GM19035 (cell line): Measurements from ENCODE around the gene NUFIP1.
"Not testable (repeated sequence)": the region's sequence is repeated elsewhere in the genome, so short reads cannot be mapped to it uniquely, and the experiment has no call there.

Experiments used
- ATAC-seq: cut with Tn5 transposase; IDR thresholded peaks from one replicate; pipeline ENCODE4 v1.9.1; 2021; ENCODE audit not compliant: unreplicated experiment

NUFIP1 gene

GRCh38 chr13:44989071-44989889, at the start of gene NUFIP1, which contains the start of gene GPALPP1:
Gene NUFIP1 (minus strand): TSS chr13:44989471. CDS start chr13:44989436, 35 bp downstream.
Gene GPALPP1 (plus strand): TSS chr13:44989538. CDS start chr13:44989655, 117 bp downstream.
- ATAC-seq = peak; percentile 98

DNA sequence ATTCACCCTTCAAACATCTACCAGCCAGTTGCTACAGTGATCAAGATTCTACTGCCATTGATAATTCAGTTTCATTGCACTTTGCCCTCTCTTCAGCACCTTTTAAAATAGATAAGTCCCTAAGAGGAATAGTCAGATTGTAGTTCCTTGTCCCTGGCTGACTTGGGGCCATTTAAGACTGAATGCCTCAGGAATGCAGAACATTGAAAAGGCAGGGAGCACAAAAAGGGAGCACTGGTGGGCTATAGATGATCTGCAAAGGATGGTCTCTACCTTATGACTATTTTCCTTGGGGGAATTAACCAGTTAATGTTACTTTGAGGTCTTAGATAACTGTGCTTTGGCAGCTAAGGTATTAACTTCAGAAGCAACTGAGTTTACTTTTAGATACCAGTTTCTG, 46.9 kb upstream of the NUFIP1 start:
- ATAC-seq = no peak

GRCh38 chr13:45034342-45034741, 45.1 kb upstream of the NUFIP1 start:
- no peak for ATAC-seq

GRCh38 chr13:45024847-45025246, 35.6 kb upstream of the NUFIP1 start:
- ATAC-seq = no peak

- no peak for ATAC-seq
Measured at GRCh38 chr13:45021250-45021649, 32.0 kb upstream of the NUFIP1 start.

DNA sequence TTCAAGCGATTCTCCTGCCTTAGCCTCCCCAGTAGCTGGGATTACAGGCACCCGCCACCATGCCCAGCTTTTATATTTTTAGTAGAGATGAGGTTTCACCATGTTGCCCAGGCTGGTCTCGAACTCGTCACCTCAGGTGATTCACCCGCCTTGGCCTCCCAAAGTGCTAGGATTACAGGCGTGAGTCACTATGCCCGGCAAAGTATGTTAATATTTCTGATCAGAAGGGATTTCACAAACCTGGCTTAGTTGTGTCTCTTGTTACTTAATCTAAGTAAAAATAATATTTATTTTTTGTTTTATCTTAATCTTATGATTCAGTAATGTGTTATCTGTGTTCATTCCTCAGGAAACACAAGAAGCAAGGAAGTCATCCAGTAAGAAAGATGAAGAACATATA, 30.7 kb upstream of the NUFIP1 start:
- not testable (repeated sequence) for ATAC-seq

GRCh38 chr13:45016792-45017425, 27.6 kb upstream of the NUFIP1 start:
- ATAC-seq = no peak

- ATAC-seq = no peak
Measured at GRCh38 chr13:45015300-45015699, 26.0 kb upstream of the NUFIP1 start.

- ATAC-seq = no peak
Measured at GRCh38 chr13:45011198-45011597, 21.9 kb upstream of the NUFIP1 start.

- no peak for ATAC-seq
Measured at GRCh38 chr13:45007823-45008222, 18.6 kb upstream of the NUFIP1 start.

DNA sequence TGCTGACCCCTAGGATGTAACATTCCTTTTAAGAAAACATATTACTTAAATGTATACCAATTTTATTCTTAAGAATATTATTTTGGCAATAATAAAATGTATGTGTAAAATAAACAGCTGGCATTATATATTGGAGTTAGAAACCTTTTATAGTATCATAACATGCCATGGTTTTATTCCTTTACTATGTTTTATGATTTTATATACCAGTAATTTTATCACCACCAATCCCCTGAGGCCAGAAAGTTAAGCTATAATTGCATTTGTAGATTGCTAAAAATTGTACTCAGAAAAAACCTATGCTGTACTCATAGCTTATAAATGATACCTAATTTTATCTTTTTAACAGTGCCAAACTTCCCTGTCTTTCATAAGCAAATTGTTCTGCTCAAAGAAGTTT, 18.0 kb upstream of the NUFIP1 start:
- no peak for ATAC-seq

GRCh38 chr13:45004096-45004495, 14.8 kb upstream of the NUFIP1 start:
- ATAC-seq = no peak

- ATAC-seq = no peak
Measured at GRCh38 chr13:45003417-45003816, 14.1 kb upstream of the NUFIP1 start.

- ATAC-seq = no peak
Measured at GRCh38 chr13:44989941-44990340, 670 bp upstream of the NUFIP1 start.

- no peak for ATAC-seq
Measured at GRCh38 chr13:44978328-44978727, 10.9 kb downstream of the NUFIP1 start.

- no peak for ATAC-seq
Measured at GRCh38 chr13:44976949-44977583, 12.2 kb downstream of the NUFIP1 start.

DNA sequence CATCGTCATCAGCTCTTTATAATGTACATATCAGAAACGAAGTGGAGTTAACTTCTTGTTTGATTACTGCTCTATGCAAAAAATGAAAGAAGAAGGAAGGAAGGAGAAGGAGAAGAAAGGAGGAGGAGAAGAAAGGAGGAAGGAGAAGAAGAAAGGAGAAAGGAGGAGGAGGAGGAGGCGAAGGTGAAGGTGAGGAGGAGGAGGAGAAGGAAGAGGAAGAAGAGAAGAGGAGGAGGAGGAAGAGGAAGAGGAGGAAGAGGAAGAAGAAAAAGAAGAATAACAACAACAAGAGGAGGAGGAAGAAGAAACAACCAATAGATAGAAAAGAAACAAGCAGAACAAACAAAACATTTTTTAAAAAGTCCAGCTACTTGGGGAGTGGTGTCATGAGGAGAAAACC, 13.1 kb downstream of the NUFIP1 start:
- no peak for ATAC-seq

- ATAC-seq = no peak
Measured at GRCh38 chr13:44974056-44974793, 15.0 kb downstream of the NUFIP1 start.

DNA sequence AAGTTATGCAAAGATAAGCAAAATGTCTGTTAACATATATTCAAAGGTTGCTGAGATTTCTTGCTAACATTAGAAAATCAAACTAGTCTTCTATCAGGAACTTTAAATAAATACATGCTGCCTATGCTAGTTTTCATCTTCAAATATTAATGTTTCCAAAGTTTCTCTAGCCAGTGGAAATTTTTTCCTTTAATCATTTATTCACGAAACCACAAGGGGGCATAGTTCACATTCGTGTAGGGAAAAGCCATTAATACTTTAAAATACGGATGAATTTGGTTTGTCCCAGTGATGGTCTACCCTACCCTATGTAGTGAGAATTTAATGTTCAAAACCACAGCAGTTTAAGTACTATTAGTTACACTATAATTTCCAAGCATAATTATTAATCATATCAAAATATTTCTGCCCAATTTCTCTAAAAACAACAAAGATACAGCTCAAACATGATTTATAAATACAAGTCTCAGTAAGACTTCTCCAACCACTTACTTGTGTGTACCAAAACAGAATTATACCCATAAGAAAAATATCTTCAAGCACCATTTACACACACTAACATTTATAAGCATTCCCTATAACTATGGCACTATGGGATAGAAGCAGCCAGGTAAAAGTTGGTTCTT, 16.2 kb downstream of the NUFIP1 start:
- ATAC-seq = no peak

- no peak for ATAC-seq
Measured at GRCh38 chr13:44971656-44972595, 17.3 kb downstream of the NUFIP1 start.
